ENCODE measurements around the gene ZNF598. TPM values are rescaled to one million over a fixed set of nuclear protein-coding genes. Genes with fewer than 3 reads are reported as not detected.

Gene ZNF598
- total RNA-seq, 2 experiments from 2014 or later, result 39.7 to 43.6 TPM

DNA sequence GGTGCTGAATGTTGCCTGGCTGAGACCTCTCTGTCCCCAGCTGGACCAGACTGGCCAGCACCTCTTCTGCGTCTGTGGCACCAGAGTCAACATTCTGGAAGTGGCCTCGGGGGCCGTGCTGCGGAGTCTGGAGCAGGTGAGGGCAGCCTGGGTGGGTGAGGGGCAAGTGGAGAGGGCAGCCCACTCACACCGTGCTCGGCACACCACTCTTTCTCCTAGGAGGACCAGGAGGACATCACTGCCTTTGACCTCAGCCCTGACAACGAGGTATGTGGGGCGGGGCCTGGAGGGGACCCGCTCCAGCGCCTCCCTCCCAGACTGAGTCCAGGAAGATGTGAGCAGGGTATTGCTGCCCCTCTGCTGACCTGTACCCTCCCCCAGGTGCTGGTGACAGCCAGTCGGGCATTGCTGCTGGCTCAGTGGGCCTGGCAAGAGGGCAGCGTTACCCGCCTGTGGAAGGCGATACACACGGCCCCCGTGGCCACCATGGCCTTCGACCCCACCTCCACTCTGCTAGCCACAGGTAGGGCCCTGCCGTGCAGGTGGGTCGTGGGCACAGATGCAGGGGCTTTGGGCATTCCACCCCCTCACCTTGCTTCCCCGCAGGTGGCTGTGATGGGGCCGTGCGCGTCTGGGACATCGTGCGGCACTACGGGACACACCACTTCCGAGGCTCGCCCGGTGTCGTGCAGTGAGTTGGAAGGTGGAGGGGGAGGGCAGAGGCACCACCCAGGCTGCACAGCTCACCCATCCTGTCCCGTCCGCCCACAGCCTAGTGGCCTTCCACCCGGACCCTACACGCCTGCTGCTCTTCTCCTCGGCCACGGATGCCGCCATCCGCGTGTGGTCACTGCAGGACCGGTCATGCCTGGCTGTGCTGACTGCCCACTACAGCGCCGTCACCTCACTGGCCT lies 35.2 kb downstream of the ZNF598 start:
- Histone ChIP-seq H3K27me3 (ENCODE audit: control insufficient read depth in 1 of 2, insufficient read depth in 2 of 2, low read length in 2 of 2) (peaks cover 3 to 10% of the 10 kb centered on the region in 2 experiments), H3K36me3 (ENCODE audit: insufficient read depth, low read length) (peaks cover 46% of the 10 kb centered on the region), H3K4me1 (ENCODE audit: insufficient read depth, low read length) (peaks cover 44% of the 10 kb centered on the region), H3K4me3 (ENCODE audit: low read length) (no peak overlapping the region), H3K27ac (ENCODE audit: low read depth in 1 of 2, low read length in 2 of 2) (no peak overlapping the region), H3K9me3 (ENCODE audit: control insufficient read depth in 1 of 2, insufficient read depth in 1 of 2, low read length in 2 of 2) (peaks cover 0 to 6% of the 10 kb centered on the region in 2 experiments)
- CTCF ChIA-PET, result no interaction called here
- TF ChIP-seq CTCF (IDR thresholded peaks at IDR 0.05), result no peak
- H3K9me3 Mint-ChIP-seq, result no peaks in the 10 kb centered on the region
- no peak for DNase-seq
- peak overlapping the region; percentile 45 for H3K4me3 Mint-ChIP-seq
- no peaks in the 10 kb centered on the region for H3K27me3 Mint-ChIP-seq
- H3K27ac Mint-ChIP-seq, result no peak overlapping the region
- intact Hi-C loops (cut with DNase I, micrococcal nuclease), result loop anchor here in 1 of 2 experiments (5.0 kb wide), 2 partner anchors 33 to 73 kb away; partner anchors contain the start of genes NTHL1, TSC2 and ZNF598
- no peak for ATAC-seq (ENCODE audit: poor library complexity)
- H3K36me3 Mint-ChIP-seq (ENCODE audit: low read depth), result peaks cover 36% of the 10 kb centered on the region
- POLR2A ChIA-PET, result interaction anchor here (1.0 kb wide), 1 partner anchor 181 kb away, joined by 4 read pairs; the partner anchor contains the start of gene TRAF7
- H3K4me1 Mint-ChIP-seq (ENCODE audit: low read depth), result peaks cover 20% of the 10 kb centered on the region

GRCh38 chr16:1973461-1974156 lies 36.0 kb downstream of the ZNF598 start:
- H3K9me3 ChIP-seq (ENCODE audit: control insufficient read depth in 1 of 2, insufficient read depth in 1 of 2, low read length in 2 of 2), result peaks cover 0 to 5% of the 10 kb centered on the region in 2 experiments
- peaks cover 3 to 9% of the 10 kb centered on the region in 2 experiments for H3K27me3 ChIP-seq (ENCODE audit: control insufficient read depth in 1 of 2, insufficient read depth in 2 of 2, low read length in 2 of 2)
- H3K4me3 ChIP-seq (ENCODE audit: low read length), result no peak overlapping the region
- H3K9me3 Mint-ChIP-seq, result no peaks in the 10 kb centered on the region
- H3K27ac ChIP-seq (ENCODE audit: low read depth in 1 of 2, low read length in 2 of 2), result no peak overlapping the region
- peaks cover 45% of the 10 kb centered on the region for H3K36me3 ChIP-seq (ENCODE audit: insufficient read depth, low read length)
- DNase-seq, result no peak
- peaks cover 36% of the 10 kb centered on the region for H3K36me3 Mint-ChIP-seq (ENCODE audit: low read depth)
- peaks cover 20% of the 10 kb centered on the region for H3K4me1 Mint-ChIP-seq (ENCODE audit: low read depth)
- no peaks in the 10 kb centered on the region for H3K27me3 Mint-ChIP-seq
- ChIA-PET CTCF (interaction anchor here (1.0 kb wide), 1 partner anchor 30 kb away, joined by 3 read pairs; no protein-coding TSS in a partner anchor), POLR2A (interaction anchor here (1.0 to 1.2 kb wide), 2 partner anchors 9 to 182 kb away, joined by 4 to 6 read pairs; partner anchors contain the start of genes RPS2 and TRAF7)
- H3K4me3 Mint-ChIP-seq, result peak overlapping the region; percentile 38
- H3K27ac Mint-ChIP-seq, result no peak overlapping the region
- H3K4me1 ChIP-seq (ENCODE audit: insufficient read depth, low read length), result peaks cover 36% of the 10 kb centered on the region
- TF ChIP-seq CTCF (IDR thresholded peaks at IDR 0.05), result no peak
- intact Hi-C loops (cut with DNase I, micrococcal nuclease), result loop anchor here in 1 of 2 experiments (5.0 kb wide), 2 partner anchors 34 to 74 kb away; partner anchors contain the start of genes NTHL1, TSC2 and ZNF598
- ATAC-seq (ENCODE audit: poor library complexity), result no peak

DNA sequence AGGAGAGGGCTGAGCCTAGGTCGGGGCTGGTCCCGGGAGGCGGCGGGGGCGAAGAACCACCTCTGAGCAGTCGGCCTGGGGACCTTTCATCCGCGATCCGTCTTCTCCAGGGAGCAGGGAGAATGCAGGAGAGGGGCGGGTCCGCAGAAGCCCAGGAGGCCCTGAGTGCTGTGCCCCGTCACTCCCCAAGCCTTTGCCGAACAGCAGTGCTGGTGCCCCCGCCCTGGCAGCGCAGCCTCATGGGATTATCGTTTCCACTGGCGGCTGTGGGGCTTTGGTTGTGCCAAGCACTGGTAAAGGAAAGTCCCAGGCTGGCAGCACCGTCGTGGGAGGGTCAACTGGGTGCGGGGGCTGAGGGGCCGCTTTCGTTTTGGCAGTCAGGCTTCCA lies 37.1 kb downstream of the ZNF598 start:
- ATAC-seq (ENCODE audit: poor library complexity) (no peak), DNase-seq (peak in 1 of 14 experiments; percentile 52)
- Histone ChIP-seq H3K9me3 (ENCODE audit: control insufficient read depth in 1 of 2, insufficient read depth in 1 of 2, low read length in 2 of 2) (no peaks in the 10 kb centered on the region), H3K27me3 (ENCODE audit: control insufficient read depth in 1 of 2, insufficient read depth in 2 of 2, low read length in 2 of 2) (no peaks in the 10 kb centered on the region), H3K4me1 (ENCODE audit: insufficient read depth, low read length) (peaks cover 36% of the 10 kb centered on the region), H3K36me3 (ENCODE audit: insufficient read depth, low read length) (peaks cover 33% of the 10 kb centered on the region), H3K27ac (ENCODE audit: low read depth in 1 of 2, low read length in 2 of 2) (peak overlapping the region in 1 of 2 donors; percentile 92), H3K4me3 (ENCODE audit: low read length) (peak overlapping the region; percentile 73)
- Mint-ChIP-seq H3K36me3 (ENCODE audit: low read depth) (peaks cover 36% of the 10 kb centered on the region), H3K4me3 (peak overlapping the region; percentile 97), H3K9me3 (no peaks in the 10 kb centered on the region), H3K27ac (no peak overlapping the region), H3K4me1 (ENCODE audit: low read depth) (peaks cover 20% of the 10 kb centered on the region), H3K27me3 (no peaks in the 10 kb centered on the region)
- intact Hi-C loops (cut with DNase I, micrococcal nuclease), result loop anchor here in 1 of 2 experiments (5.0 kb wide), 2 partner anchors 35 to 75 kb away; partner anchors contain the start of genes NTHL1, TSC2 and ZNF598
- no peak for TF ChIP-seq CTCF (IDR thresholded peaks at IDR 0.05)
- ChIA-PET POLR2A (interaction anchor here (0.7 to 2.2 kb wide), 14 partner anchors 7 to 190 kb away, joined by 3 to 31 read pairs (median 4); partner anchors contain the start of genes FAHD1, GFER, HAGH and MSRB1), CTCF (interaction anchor here (1.0 kb wide), 1 partner anchor 32 kb away, joined by 3 read pairs; no protein-coding TSS in a partner anchor)

Measured in CD4-positive, alpha-beta T cell (primary cell).